ENCODE results near the gene PPP4R4.

DNA sequence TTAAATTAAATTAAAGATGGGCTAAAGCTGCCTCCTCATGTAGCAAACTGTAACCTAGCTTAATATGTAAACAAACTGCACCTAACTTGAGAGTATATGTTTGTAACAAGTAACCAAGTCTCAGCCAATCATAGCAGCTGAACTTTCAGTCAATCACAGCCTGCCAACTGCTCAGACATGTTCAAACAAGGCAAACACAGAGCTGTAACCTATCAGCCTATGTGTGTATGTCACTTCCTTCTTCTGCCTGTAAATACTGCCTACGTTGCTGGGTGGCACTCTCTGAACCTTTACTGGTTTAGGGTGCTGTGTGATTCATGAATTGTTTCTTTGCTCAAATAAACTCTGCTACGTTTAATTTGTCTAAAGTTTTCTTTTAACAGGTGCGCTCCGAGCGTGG, 146.1 kb downstream of the PPP4R4 start:
- TF ChIP-seq POLR2AphosphoS5 (IDR thresholded peaks at IDR 0.05) (no peak), POLR2A (IDR thresholded peaks at IDR 0.05) (no peak)

All from spleen (tissue), 3 donors.